DMS 273 treated with DMSO at 0.1 percent for 48 hours (cell line): ENCODE data around the gene TMEM221.
A peak's percentile ranks its signal among the peaks of the same experiment; 100 is the strongest.

Source experiments
- DNase-seq: peaks from one replicate; lab custom pipeline; 2025; lab: John Stamatoyannopoulos, UW

Gene TMEM221

DNA sequence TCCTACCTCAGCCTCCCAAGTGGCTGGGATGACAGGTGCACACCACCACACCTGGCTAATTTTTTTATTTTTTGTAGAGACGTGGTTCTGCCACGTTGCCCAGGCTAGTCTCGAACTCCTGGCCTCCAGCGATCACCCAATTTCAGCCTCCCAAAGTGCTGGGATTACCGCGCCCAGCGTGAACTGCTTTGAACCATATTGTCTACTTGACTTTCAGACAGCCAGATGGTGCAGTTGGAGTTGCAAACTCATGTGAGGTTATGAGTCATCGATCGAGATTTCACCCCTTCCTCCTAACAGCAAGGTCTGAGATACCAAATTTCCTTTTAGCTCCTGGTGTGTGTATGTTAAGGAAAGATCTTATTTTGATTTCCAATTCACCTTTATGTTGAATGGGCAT, 24.6 kb upstream of the TMEM221 start:
- DNase-seq, result peak; percentile 80

DNA sequence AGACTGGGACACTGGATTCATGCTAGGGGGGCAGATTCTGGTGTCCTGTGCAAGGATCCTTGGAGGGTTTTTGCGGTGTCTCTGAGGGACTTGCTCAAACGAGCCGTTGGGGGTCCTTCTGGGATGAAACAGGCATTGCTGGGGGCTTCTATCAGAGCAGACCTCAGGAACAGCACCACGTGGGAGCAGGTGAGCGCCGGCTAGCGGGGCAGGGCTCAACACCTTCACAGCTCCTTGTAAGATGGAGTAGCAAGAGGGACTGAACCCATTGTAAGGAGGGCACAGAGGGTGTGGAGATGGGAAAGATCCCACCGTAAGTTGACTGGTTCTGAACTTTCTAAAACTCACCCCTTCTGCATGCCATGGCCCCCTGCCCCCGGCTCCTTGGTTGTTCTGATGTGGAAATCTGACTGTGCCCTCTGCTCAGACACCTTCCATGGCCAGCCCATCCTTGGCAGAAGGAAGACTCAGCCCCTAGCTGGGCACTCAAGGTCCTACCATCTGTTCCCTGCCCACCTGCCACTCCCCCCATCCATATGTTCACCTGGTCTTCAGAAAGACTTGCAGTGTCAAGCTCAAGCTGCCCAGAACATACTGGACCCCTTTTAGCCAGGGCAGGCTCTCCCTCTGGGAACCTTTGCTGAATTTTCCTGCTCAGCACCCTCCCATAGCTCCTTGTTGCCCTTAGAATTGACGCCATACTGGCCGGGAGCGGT, 23.1 kb upstream of the TMEM221 start:
- DNase-seq, result peak; percentile 41

DNA sequence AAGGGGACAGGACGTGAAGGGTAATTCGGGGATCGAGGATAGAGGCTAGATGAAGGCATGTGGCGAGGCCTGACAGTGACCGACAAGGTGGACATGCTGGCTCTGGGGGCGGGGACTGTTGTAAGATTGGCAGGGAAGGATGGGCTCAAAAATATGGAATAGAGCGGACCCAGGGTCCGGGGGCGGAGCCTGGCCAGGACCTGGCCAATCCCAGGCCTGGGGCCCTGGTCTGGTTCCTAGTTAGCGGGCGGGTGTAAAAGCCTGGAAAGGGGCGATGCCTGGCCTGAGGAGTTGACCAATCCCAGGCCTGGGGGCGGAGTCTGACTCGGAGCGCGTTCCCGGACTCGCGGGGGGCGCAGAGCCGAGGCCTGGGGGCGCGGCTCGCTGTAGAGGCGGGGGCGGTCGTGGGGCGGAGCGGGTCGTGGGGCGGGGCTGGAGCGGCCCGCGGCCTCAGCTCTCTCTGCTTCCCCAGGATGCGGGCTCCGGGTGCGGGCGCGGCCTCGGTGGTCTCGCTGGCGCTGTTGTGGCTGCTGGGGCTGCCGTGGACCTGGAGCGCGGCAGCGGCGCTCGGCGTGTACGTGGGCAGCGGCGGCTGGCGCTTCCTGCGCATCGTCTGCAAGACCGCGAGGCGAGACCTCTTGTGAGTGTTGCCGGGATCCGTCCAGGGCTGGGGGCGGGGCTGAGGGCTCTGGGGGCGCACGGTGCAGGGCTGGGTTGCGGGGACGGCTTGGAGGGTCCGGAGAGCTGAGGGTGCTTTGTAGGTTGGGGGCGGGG, 21.8 kb upstream of the TMEM221 start, which contains the start of gene SLC27A1:
Gene SLC27A1 (plus strand): TSS at position 457 of the 774 bp plus-strand sequence. CDS start 17 bp downstream, at position 474.
- peak; percentile 98 for DNase-seq

DNA sequence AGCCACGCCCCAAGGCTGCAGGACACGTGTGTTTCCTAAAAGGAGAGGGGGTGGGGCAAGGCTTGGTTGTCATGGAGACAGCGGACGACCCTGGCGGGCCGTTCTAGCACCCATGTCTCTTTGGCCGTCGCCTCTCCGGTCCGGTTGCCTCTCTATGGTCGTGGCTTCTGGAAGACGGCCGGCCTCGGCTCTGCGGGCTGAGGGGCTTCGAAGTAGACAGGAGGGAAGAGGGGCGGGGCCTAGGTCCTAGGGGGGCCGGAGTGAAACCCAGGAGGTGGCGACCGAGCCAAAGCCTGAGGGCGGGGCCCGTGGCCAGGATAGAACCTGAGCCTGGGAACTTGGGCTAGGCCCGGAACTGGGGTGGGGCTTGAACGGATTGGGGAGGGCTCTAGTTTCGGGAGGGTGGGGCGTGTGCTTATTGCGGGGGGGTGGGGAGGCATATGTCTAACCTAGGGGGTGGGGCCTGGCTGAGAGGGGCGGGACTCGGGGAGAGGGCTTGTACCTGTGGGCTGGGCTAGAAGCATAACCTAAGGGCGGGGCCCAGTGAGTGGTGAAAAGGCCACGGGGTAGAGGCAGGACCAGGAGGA, 21.1 kb upstream of the TMEM221 start:
- DNase-seq, result peak; percentile 99

DNA sequence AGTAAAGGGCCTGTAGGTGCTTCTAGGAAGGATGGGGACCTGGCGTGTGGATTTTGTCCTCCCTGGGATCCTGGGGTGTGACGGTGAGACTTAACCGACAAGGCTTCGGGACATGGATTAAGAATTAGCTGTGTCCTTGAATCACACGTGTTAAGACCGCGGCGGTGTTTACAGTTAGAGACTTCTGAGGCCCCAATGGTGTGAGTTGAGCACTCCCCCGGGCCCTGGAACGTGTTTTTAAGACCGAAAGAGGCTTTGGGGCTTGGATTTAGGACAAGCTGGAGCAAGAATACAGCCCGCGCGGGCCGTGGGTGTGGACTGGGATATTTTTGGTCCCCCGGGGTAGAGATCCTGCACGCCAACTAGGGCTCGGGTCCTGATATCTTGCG, 20.6 kb upstream of the TMEM221 start:
- DNase-seq, result no peak

DNA sequence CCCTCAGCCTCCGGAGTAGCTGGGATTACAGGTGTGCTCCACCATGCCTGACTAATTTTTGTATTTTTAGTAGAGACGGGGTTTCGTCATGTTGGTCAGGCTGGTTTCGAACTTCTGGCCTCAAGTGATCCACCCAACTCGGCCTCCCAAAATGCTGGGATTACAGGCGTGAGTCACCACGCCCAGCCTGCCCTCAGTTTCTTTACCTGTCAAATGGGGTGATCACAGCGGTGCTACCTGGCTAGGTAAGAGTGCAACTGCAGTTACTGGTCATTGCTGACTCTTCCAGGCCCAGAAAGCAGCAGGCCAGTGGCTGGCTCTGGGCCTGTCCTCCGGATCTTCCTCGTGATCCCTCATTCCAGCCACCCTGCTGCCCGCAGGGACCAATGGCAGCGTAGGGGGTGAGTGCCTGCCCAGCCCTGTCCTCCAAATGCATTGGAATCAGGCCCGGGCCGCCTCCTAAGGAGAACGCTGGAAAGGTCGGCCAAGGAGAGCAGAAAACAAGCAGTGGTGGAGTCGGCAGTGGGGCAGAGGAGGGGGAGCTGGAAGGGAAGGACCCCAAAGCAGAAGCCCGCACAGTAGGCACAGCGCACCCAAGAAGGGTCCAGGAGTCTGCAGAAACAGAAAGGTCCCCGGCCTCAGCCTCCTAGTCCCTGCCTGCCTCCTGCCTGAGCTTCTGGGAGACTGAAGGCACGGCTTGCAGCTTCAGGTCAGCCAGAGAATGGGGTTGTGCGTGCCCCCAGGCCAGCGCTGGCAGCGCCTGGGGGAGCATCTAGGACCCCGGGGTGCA, 20.0 kb upstream of the TMEM221 start:
- DNase-seq, result no peak

DNA sequence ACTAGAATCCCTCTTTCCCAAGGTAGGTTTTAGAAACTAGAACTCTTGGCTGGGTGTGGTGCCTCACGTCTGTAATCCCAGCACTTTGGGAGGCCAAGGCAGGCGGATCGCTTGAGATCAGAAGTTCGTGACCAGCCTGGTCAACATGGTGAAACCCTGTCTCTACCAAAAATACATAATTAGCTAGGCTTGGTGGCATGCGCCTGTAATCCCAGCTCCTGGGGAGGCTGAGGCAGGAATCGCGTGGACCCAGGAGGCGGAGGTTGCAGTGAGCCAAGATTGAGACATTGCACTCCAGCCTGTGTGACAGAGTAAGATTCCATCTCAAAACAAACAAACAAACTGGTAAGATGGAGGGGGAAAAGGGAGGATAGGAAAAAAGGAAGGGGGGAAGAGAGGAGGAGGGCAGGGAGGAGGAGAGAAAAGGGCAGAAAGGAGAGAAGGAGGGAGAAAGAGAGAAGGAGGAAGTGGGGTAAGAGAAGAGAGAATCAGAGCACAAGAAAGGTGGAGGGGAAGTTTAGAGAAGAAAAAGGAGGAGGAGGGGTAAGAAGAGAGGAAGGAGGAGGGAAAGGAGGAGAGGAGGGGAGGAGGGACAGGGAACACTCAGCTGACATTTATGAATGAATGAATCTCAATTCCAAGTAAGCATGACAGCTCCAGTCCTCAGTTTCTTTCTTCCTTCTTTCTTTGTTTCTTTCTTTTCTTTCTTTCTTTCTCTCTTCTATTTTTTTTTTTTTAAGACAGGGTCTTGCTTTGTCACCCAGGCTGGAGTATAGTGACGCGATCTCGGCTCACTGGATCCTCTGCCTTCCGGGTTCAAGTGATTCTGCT, 19.2 kb upstream of the TMEM221 start:
- no peak for DNase-seq

DNA sequence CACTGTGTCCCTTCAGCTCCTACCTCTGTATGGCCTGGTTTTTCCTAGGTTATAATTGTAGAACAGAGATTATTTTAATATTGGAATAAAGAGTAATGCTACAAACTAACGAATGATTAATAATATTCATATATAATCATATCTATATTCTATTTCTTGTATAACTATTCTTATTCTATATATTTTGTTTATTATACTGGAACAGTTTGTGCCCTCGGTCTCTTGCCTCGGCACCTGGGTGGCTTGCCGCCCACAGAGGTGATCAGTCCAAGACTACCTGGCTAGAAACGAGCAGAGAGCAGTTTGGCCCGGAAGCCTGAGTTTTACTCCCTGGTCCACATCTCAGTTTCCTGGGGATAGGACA, 18.0 kb upstream of the TMEM221 start:
- no peak for DNase-seq

DNA sequence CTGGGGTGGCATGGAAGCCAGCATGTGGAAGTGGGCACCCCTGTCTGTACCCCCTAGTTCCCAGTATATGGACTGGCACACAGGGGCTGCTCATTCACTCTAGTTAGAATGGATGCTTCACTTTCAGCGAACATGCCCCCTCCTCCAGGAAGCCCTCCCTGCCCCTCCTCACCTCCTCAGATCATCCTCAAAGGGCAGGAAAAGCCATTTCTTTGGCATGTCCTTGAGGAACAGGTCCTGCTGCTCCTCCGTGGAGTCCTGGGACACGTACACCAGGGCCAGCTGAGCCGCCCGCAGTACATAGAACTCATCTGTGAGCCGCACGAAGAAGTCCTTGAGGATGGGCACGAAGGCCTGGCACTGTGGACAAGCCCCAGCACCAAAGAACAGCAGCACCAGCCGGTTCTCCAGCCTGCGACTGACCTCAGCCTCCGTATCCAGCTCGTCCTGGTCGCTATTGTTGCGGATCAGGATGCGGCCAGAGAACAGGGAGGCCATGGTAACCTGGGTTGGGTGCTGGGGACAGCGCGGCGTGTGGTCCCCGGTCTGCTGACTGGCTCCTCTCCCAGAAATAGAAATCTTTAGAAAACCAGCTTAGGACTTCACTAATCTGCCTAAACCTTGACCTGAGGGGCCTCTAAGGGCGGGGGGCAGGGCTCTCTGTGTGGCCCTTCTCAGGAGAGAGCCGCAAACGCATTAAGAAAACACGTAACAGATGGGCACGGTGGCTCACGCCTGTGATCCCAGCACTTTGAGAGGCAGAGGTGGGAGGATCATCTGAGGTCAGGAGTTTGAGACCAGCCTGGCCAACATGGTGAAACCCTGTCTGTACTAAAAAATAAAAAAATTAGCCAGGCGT, 12.1 kb upstream of the TMEM221 start, which contains the start of gene NXNL1:
Gene NXNL1 (minus strand): TSS at position 555 of the 859 bp plus-strand sequence. CDS start 57 bp downstream, at position 498.
- no peak for DNase-seq

DNA sequence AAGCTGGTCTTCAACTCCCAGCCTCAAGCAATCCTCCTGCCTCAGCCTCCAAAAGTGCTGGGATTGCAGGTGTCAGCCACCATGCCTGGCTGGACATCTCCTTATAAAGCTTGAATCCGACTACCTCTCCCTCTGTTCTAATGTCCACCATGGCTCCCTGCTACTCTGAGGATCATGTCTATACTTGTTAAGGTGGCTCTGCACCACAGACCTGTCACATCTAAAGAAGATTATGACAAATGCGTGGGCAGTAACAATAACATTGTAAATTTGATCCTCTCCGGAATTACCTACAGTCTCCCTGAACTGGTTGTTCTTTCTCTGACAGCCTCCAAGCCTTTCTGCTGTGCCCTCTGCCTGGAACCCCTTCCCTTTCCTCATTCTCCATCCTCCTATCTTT, 10.5 kb upstream of the TMEM221 start:
- no peak for DNase-seq

DNA sequence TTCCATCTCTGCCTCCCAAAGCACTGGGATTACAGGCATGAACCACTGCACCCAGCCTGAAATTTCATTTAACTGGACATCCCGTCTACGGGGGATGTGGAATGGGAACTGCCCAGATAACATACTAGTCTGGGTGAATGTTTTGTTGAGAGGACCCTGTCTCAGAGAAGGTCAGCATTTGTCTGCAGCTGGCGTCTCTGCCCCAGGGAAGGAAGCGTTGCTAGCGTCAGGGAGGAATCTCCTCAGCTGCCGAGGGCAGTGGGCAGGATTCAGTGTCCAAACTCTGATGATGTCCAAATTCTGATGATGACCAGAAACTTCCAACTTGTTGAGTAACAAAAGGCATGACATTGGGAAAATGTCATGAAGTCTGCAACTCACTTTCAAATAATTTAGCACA, 9.1 kb upstream of the TMEM221 start:
- no peak for DNase-seq

DNA sequence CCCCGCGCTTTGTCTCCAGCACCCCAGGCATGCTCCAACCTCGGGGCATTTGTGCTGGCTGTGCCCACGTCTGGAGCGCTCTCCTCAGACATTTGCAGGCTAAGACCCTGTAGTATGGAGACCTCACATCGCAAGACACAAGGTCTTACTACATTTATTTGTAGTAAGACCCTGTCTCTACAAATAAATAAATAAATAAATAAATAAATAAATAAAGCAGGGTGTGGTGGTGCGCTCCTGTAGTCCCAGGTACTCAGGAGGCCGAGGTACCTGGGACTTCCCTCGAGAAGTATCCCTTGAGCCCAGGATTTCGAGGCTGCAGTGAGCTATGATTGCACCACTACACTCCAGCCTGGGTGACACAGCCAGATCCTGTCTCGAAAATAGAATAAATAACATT, 7.7 kb upstream of the TMEM221 start:
- DNase-seq, result no peak

DNA sequence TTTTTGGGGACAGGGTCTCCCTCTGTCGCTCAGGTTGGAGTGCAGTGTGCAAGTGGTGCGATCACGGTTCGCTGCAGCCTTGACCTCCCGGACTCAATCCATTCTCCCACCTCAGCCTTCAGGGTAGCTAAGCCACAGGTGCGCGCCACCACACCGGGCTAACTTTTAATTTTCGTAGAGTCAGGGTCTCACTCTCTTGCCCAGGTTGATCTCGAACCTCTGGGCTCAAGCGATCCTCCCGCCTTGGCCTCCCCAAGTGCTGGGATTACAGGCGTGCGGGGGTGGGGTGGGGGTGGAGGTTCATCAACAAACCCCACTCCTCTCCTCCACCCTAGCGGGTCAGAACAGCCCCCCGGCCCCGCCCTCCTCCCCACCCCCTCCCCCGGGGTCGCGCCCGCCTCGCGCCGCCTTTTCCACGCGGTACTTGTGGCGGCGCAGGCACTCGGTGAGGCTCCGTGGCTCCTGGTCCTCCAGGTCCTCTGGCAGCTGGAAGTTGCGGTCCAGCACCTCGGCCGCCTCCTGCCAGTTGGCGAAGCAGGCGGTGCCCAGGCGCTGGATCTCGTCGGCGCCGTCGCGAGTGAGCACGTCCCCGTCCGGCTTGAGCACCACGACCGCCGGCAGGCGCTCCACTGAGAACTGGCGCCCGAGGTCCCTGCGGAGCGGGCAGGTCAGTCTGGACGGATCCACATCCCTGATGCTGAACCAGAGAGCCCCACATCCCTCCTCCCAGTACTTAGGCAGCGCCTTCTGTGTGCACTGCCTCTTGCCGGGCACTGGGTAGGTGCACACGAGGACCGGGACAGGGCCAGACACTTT, 7.0 kb upstream of the TMEM221 start:
- no peak for DNase-seq

DNA sequence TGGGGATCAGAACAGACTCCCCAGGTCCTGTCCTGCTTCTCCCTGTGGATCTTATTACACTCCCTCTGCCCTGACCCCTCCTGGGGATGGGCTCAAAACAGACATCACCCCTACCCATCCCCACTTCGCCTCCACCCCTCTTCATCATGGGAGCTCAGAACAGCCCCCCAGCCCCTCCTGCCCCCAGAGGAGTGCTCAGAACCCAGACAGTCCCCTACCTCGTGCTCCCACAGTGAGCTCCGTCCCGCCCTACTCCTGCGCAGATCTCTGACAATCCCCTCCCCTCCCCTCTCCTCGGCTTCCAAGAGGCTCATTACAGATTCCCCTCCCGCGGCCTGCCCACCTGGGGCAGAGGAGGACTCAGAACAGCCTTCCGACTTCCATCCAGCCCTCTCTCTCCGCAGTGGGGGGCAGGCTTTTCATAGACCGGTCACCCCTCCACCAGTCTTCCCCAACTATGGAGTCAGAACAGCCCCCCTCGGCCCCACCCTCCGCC, 6.2 kb upstream of the TMEM221 start:
- DNase-seq, result no peak

DNA sequence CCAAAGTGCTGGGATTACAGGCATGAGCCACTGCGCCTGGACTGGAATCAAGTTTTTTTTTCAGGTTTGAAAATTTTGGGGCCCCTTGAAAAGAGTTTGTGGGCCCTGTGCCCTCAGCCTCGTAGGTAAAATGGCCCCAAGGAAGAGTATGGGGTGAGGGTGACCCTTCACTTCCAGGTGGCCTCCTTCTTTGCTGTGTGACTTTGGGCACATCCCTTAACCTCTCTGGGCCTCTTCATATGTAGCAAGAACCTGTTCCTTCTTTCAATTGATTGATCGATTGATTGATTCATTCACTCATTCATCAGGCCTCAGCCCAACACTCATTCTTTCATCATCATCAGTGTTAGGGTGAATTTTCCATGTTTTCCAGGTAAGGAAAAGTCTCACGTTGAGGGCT, 3.4 kb upstream of the TMEM221 start:
- no peak for DNase-seq

DNA sequence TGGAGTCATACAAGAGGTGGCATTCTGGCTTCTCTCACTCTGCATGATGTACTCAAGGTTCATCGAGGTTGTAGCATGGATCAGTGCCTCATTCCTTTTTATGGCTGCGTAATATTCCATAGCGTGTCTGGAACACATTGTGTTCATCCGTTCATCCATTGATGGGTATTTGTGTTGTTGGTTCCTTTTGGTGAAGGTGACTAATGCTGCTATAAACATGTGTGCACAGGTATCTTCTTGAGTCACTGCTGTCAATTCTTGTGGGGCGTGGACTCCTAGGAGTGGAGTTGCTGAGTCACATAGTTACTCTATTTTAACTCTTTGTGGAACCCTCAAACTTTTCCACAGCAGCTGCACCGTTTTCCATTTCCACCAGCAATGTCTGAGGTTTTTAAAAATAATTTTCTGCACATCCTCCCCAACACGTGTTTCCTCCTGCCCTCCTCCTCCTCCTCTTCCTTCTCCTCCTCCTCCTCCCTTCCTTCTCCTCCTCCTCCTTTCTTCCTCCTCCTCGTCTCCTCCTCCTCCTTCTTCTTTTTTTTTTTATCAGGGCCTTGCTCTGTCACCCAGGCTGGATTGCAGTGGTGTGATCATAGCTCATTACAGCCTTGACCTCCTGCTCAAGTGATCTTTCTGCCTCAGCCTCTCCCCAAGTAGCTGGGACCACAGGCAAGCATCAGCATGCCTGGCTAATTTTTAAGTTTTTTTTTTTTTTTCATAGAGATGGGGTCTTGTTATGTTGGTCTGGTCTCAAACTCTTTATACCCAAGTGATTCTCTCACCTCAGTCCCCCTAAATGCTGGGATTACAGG, 2.0 kb upstream of the TMEM221 start:
- no peak for DNase-seq

DNA sequence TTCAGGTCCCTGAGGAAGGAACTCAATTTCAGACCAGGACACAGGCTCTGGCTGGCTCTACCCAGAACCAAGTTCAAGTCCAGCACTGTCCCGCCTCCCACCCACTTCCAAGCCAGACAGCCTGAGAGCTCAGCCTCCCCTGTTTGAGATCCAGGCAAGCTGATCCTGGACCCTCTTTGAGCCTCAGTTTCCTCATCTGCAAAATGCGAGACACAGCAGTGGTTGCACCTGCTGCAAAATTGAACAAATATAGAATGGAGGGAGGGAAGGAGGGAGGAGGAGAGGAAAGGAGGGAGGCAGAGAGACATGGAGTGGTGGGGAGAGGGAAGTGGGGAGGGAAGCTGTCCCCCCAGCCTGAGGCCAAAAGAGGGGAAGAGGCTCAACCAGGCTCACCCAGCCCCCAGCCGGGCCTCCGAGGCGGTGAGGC, 751 bp downstream of the TMEM221 start:
- no peak for DNase-seq

DNA sequence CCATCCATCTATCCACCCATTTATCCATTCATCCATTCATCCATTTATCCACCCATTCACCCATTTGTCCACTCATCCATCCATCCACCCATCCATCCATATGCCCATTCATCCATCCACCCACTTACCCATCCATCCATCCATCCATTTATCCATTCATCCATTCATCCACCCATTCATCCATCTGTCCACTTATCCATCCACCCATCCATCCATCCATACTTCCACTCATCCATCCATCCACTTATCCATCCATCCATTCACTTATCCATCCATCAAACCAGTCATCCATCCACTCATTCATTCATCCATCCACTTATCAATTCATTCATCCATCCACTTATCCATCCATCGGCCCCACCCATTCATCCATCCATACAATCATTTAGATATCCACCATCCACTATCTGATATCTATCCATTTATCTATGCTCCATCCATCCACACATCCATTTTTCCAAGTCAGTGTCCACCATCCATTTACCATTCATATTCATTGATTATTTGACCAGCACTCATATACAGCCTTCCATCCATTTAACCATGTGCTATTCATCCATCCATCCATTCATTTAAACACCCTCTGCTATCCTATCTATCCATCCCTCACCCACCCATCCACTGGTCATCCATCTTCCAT, 2.8 kb downstream of the TMEM221 start:
- no peak for DNase-seq
